Stomach smooth muscle (tissue), 2 donors: ENCODE measurements around the gene KRT86.

ENCODE experiments used
- H3K27ac ChIP-seq: one replicate; pipeline ENCODE4 v1.7.0; 2013; ENCODE audit warnings: mild to moderate bottlenecking, low read length, inconsistent platforms
- H3K27me3 ChIP-seq, 2 donors: one replicate each; pipeline ENCODE4 v1.7.0; 2013; ENCODE audit warnings: low read length in 2 of 2; ENCODE audit not compliant: insufficient read depth in 2 of 2, control insufficient read depth in 1 of 2
- H3K36me3 ChIP-seq, 2 donors: one replicate each; pipeline ENCODE4 v1.7.0; 2013; ENCODE audit warnings: low read length in 2 of 2; ENCODE audit not compliant: control insufficient read depth in 2 of 2, insufficient read depth in 2 of 2
- H3K4me1 ChIP-seq: one replicate; pipeline ENCODE4 v1.7.0; 2013; ENCODE audit warnings: low read length; ENCODE audit not compliant: control insufficient read depth, insufficient read depth
- H3K4me3 ChIP-seq, 2 donors: one replicate each; pipeline ENCODE4 v1.7.0; 2013; ENCODE audit warnings: low read length in 2 of 2
- H3K9ac ChIP-seq, 2 donors: one replicate each; pipeline ENCODE4 v1.7.0; 2013; ENCODE audit warnings: low read length in 2 of 2, mild to moderate bottlenecking in 1 of 2
- H3K9me3 ChIP-seq, 2 donors: one replicate each; pipeline ENCODE4 v1.7.0; 2013; ENCODE audit warnings: low read length in 2 of 2; ENCODE audit not compliant: control insufficient read depth in 2 of 2
- donor health status: healthy.
- donor health status: Pancreatic carcinoma.

KRT86 gene

DNA sequence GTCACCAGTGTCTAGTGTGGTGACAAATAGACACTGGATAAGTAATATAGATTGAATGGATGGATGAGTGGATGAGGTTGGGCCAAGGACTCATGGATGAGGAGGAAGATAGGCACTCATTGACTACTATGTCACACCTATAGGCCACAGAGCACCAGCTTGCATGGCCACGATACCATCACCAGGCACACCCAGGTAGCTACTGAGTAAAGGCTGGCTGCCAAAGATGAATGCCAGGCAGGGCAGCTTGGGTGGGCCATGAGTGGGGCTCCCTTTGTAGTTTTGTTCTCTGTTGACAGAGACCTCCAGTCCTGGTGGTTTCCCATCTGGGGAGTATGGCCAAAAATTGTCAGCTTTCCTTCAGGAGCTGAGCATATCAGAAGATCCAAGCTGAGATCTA lies 57.9 kb downstream of the KRT86 start:
- Histone ChIP-seq H3K9me3 (peaks cover 0 to 9% of the 10 kb centered on the region in 2 donors), H3K27me3 (peaks cover 0 to 5% of the 10 kb centered on the region in 2 donors), H3K4me1 (no peaks in the 10 kb centered on the region), H3K9ac (no peak overlapping the region), H3K4me3 (no peak overlapping the region), H3K36me3 (no peaks in the 10 kb centered on the region), H3K27ac (no peak overlapping the region)

DNA sequence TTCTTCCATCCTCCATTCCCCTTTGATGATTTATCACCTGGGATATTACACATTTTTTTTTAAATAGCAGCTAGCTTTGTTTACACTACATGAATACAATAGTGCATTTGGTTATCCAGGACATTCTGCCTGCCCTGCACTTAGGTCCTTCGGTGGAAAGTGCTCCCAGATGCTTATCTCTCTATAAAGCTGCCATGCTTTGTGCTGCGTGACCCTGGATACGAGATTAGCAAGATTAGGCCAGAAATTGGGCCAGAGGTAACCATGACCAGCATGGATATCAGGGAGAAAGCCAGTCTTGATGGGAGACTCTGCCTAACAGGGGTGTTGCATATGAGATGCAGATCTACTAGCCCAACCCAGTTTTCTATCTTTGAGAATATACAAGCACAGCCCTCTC lies 58.9 kb downstream of the KRT86 start:
- no peak overlapping the region for H3K27ac ChIP-seq
- H3K9me3 ChIP-seq, result peaks cover 0 to 9% of the 10 kb centered on the region in 2 donors
- no peaks in the 10 kb centered on the region for H3K36me3 ChIP-seq
- peaks cover 0 to 5% of the 10 kb centered on the region in 2 donors for H3K27me3 ChIP-seq
- no peak overlapping the region for H3K9ac ChIP-seq
- H3K4me1 ChIP-seq, result no peaks in the 10 kb centered on the region
- no peak overlapping the region for H3K4me3 ChIP-seq

DNA sequence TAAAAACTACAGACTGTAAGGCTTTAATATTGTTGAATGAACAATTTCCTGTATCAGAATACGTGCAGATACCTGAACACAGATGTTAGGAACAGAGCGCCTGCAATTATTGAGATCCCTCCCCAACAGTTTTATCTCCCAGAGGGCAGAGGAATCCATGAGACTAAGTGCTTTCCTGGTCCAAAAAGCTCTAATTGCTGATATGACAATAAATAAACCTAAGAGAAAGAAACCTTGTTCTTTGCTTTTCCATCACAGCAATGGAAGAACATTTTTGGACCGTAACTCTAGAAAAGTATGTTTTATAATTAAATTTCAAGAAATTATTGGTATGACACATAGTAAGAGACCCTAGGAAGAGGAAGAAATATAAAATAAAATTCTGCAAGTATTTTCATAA lies 59.7 kb downstream of the KRT86 start:
- Histone ChIP-seq H3K4me3 (no peak overlapping the region), H3K36me3 (no peaks in the 10 kb centered on the region), H3K9ac (no peak overlapping the region), H3K27ac (no peak overlapping the region), H3K4me1 (no peaks in the 10 kb centered on the region), H3K9me3 (peaks cover 0 to 9% of the 10 kb centered on the region in 2 donors), H3K27me3 (peaks cover 0 to 5% of the 10 kb centered on the region in 2 donors)

DNA sequence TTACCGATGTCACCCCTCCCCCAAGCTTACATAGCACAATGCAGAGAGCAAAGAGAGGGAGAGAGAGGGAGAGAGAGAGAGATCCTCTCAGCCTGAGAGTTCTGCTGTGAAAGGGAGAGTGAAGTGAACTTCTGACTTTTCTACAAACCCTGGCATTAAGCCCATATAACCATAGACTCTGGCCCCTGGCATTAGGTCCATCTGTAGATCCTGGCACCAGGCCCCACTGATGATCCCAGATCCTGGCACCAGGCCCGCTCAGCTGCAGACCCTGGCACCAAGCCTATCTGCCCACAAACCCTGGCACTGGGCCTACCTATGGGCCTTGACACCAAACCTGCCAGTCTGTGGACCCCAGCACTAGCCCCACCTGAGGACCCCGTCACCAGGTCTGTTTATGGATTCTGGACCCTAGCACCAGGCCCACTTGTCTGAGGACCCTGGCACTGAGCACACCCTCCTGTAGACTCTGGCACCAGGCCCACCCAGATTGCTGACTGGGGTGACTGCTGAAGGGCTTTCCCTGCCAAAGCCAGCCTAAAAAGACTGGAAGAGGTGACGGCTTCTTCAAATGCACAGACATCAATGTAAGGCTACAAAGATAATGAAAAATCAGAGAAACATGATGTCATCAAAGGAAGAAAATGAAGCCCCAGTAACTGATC lies 61.3 kb downstream of the KRT86 start:
- Histone ChIP-seq H3K4me1 (no peaks in the 10 kb centered on the region), H3K9me3 (peaks cover 0 to 9% of the 10 kb centered on the region in 2 donors), H3K27ac (no peak overlapping the region), H3K9ac (no peak overlapping the region), H3K27me3 (peaks cover 0 to 3% of the 10 kb centered on the region in 2 donors), H3K4me3 (no peak overlapping the region), H3K36me3 (no peaks in the 10 kb centered on the region)

DNA sequence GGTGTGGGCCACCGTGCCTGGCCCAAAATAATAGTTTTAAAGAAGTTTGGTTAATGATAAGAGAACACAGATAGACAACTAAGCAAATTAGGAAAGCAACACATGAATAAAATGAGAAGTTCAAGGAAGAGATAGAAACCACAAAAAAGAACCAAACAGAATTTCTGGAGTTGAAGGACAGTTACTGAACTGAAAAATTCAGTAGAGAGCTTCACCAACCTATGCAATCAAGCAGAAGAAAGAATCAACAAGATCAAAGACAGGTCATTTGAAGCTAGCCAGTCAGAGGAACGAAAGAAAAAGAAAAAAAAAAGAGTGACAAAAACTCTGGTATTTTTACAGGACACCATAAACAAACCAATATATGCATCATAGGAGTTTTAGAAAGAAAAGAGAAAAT lies 62.2 kb downstream of the KRT86 start:
- H3K9ac ChIP-seq, result no peak overlapping the region
- H3K36me3 ChIP-seq, result no peaks in the 10 kb centered on the region
- H3K27ac ChIP-seq, result no peak overlapping the region
- H3K4me3 ChIP-seq, result no peak overlapping the region
- no peaks in the 10 kb centered on the region for H3K27me3 ChIP-seq
- H3K4me1 ChIP-seq, result no peaks in the 10 kb centered on the region
- H3K9me3 ChIP-seq, result peaks cover 0 to 9% of the 10 kb centered on the region in 2 donors

DNA sequence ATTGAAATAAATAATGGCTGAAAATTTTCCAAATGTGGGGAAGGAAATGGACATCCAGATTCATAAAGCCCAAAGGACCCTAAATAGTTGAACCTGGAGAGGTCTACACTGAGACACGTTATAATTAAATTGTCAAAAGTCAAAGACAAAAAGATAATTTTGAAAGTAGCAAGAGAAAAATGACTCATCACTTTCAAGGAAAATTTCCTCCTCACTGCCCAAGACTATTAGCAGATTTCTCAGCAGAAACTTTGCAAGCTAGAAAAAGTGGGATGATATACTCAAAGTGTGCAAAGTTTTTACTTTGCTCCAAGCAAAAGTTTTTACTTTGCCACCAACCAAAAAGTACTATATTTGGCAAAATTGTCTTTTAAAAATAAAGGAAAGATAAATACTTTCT lies 62.6 kb downstream of the KRT86 start:
- no peak overlapping the region for H3K27ac ChIP-seq
- H3K9me3 ChIP-seq, result peaks cover 0 to 9% of the 10 kb centered on the region in 2 donors
- H3K4me1 ChIP-seq, result no peaks in the 10 kb centered on the region
- H3K36me3 ChIP-seq, result no peaks in the 10 kb centered on the region
- no peak overlapping the region for H3K4me3 ChIP-seq
- no peak overlapping the region for H3K9ac ChIP-seq
- no peaks in the 10 kb centered on the region for H3K27me3 ChIP-seq

DNA sequence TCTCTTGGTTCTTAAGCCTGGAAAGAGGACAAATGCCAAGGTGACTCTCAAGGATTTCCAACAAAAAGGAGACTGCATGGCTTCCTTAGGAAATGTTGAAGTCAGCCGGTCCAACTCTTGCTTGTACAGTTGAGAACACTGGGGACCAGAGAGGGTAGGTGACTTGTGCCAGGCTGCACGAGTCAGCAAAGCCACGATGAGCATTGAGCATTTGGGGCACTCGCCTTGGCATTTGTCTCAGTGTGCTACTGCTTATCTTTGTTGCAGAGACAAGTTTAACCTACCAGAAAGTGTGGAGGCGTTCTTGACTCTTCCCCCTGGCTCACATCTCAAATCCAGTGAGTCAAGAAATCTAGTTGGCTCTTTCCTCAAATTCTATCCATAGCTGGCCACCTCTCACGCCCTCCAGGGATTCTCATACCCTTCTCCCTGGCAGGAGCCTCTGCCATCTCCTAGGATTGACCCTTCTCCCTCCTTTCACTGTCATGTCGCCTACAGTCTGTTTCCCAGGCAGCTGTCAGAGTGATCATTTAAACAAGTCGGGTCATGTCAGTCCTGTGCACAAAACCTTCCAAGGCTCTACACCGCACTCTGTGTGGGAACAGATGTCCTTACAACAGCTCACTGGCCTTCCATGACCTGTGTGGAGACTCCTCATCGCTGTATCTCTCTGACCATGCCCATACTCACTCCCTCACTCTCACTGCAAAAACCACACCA lies 64.0 kb downstream of the KRT86 start:
- Histone ChIP-seq H3K9ac (no peak overlapping the region), H3K4me1 (no peaks in the 10 kb centered on the region), H3K36me3 (no peaks in the 10 kb centered on the region), H3K27ac (no peak overlapping the region), H3K4me3 (no peak overlapping the region), H3K27me3 (peaks cover 0 to 5% of the 10 kb centered on the region in 2 donors), H3K9me3 (peaks cover 4 to 17% of the 10 kb centered on the region in 2 donors)

DNA sequence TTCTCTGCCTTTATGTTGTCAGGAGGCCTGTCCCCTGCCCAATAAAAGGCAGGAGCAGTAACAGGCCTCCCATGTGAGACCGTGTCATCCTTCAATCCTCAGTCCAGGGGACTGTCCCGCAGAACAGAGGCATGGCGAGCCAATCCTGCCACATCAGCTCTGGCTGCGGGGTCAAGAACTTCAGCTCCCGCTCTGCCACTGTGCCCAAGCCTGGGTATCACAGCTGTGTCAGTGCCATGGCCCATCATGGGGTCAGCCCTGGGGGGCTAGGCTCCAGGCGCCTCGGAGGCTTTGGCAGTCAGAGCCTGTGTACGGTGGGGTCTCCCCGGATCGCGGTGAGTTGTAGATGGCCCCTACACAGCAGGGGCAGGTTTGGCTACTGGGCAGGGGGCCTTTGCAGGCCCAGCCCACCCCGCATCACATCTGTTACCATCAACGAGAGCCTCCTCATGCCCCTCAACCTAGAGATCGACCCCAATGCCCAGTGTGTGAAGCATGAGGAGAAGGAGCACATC lies 66.7 kb downstream of the KRT86 start:
- H3K9ac ChIP-seq, result no peak overlapping the region
- peaks cover 8 to 15% of the 10 kb centered on the region in 2 donors for H3K9me3 ChIP-seq
- H3K4me3 ChIP-seq, result no peak overlapping the region
- H3K27ac ChIP-seq, result no peak overlapping the region
- peaks cover 0 to 5% of the 10 kb centered on the region in 2 donors for H3K27me3 ChIP-seq
- H3K36me3 ChIP-seq, result no peaks in the 10 kb centered on the region
- no peaks in the 10 kb centered on the region for H3K4me1 ChIP-seq

DNA sequence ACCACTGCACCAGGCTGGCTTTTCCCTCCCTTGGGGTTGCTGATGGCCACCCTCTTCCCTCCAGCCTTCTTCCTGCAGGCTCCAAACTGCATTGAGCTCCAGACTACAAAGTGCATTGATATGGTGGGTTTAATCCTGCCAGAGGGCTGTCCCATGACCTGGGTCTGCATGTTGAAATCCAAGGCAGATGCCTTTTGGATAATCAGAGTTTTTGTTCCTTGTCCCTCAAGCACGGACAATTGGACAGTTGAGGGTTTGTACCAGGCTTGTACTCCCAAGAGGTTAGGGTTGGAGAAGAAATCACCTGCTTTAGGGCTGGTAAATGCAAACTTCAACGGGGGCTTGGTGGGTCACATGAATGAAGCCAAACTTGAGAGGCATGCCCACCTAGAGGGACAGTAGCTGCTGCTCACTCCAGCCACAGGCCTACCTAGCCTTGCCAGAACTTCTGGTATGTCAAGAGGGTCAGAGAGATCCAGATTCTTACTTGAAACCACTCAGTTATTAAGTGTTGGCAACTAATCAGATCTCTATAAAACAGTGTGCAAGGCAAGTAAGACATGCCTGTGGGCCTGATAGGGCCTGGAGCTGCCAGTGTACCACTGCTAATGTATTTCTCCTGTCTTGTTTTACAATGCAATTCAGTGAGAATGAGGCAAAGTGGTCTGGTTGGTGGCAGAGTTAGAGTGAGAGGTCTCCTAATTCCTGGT lies 68.5 kb downstream of the KRT86 start:
- Histone ChIP-seq H3K4me3 (no peak overlapping the region), H3K27ac (no peak overlapping the region), H3K4me1 (no peaks in the 10 kb centered on the region), H3K36me3 (no peaks in the 10 kb centered on the region), H3K27me3 (peaks cover 0 to 5% of the 10 kb centered on the region in 2 donors), H3K9me3 (peaks cover 8 to 11% of the 10 kb centered on the region in 2 donors), H3K9ac (no peak overlapping the region)

DNA sequence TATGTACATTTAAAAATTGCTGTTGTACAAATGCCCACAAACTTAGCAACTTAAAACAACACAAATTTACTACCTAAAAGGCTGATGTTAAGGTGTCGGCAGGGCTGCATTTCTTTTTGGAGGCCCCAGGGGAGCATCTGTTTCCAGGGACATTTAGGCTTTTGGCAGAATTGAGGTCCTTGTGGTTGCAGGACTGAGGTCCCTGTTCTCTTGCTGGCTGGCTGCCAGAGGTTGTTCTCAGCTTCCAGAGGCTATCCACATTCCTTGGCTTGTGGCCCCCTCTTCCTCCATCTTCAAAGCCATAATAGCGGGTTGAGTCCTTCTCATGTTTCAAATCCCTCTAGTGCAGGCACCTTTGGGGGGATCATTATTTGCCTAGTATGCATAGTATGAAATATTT lies 69.1 kb downstream of the KRT86 start:
- H3K36me3 ChIP-seq, result no peaks in the 10 kb centered on the region
- no peaks in the 10 kb centered on the region for H3K4me1 ChIP-seq
- no peak overlapping the region for H3K9ac ChIP-seq
- H3K9me3 ChIP-seq, result peaks cover 8 to 11% of the 10 kb centered on the region in 2 donors
- H3K4me3 ChIP-seq, result no peak overlapping the region
- H3K27me3 ChIP-seq, result peaks cover 0 to 5% of the 10 kb centered on the region in 2 donors
- no peak overlapping the region for H3K27ac ChIP-seq
